Stimulated activated CD8-positive, alpha-beta memory T cell treated with anti-CD3 and anti-CD28 coated beads, Interleukin-15, amount 100 ng/mL, for 4 hours (primary cell): Measurements from ENCODE around the gene OR6S1.
A peak's percentile ranks its signal among the peaks of the same experiment; 100 is the strongest.

Experiments used
- DNase-seq, 2 donors: peaks; one replicate each; pipeline ENCODE4 v3.0.0-alpha.2; 2020; ENCODE audit warnings: low read depth in 2 of 2

Gene OR6S1

GRCh38 chr14:20641591-20641990 is at the start of gene OR6S1:
Gene OR6S1, minus strand, starts transcription at chr14:20641691. Its CDS starts 0 bp downstream, at chr14:20641691.
- no peak for DNase-seq

- DNase-seq = no peak
Observed at GRCh38 chr14:20690848-20691640, 49.6 kb upstream of the OR6S1 start.

GRCh38 chr14:20688167-20688839 is 46.8 kb upstream of the OR6S1 start, which contains the start of gene ANG:
Gene ANG, plus strand, starts transcription at chr14:20688764. Its CDS starts 4,801 bp downstream, at chr14:20693565.
- DNase-seq = no peak

- no peak for DNase-seq
Observed at GRCh38 chr14:20687362-20688166, 46.1 kb upstream of the OR6S1 start.

GRCh38 chr14:20686386-20687143 is 45.1 kb upstream of the OR6S1 start:
- no peak for DNase-seq

- DNase-seq = no peak
Observed at GRCh38 chr14:20684662-20685456, 43.4 kb upstream of the OR6S1 start.

GRCh38 chr14:20683891-20684661 is 42.6 kb upstream of the OR6S1 start, which contains the start of gene RNASE4:
Gene RNASE4, plus strand, starts transcription at chr14:20684560. Its CDS starts 14,812 bp downstream, at chr14:20699372.
- peak; percentile 59 to 71 for DNase-seq

- peak; percentile 51 to 59 for DNase-seq
Observed at GRCh38 chr14:20683125-20683890, 41.8 kb upstream of the OR6S1 start.

- DNase-seq = peak; percentile 45 to 51
Observed at GRCh38 chr14:20682435-20683124, 41.1 kb upstream of the OR6S1 start.

GRCh38 chr14:20682127-20682434 is 40.6 kb upstream of the OR6S1 start:
- no peak for DNase-seq

GRCh38 chr14:20681348-20682126 is 40.0 kb upstream of the OR6S1 start:
- DNase-seq = peak; percentile 69 to 84

- no peak for DNase-seq
Observed at GRCh38 chr14:20680843-20681347, 39.4 kb upstream of the OR6S1 start.

GRCh38 chr14:20680363-20680762 is 38.9 kb upstream of the OR6S1 start:
- DNase-seq = no peak

GRCh38 chr14:20679907-20680306 is 38.4 kb upstream of the OR6S1 start:
- DNase-seq = no peak

- no peak for DNase-seq
Observed at GRCh38 chr14:20676072-20676471, 34.6 kb upstream of the OR6S1 start.

- DNase-seq = no peak
Observed at GRCh38 chr14:20675669-20676068, 34.2 kb upstream of the OR6S1 start.

GRCh38 chr14:20671597-20672283 is 30.2 kb upstream of the OR6S1 start:
- DNase-seq = no peak
